Smooth muscle cell (in vitro differentiated cells): ENCODE measurements around the gene UPK1A. TPM values are rescaled to one million over a fixed set of nuclear protein-coding genes. Genes with fewer than 3 reads are reported as not detected.

ENCODE experiments used
- DNase-seq: peaks from one replicate; lab custom pipeline; 2025; ENCODE audit not compliant: unreplicated experiment; lab: John Stamatoyannopoulos, UW
- H2AFZ ChIP-seq: fragments of 200-600 bp; sonication (generic); 2 replicates; pipeline ENCODE4 v1.6.0; 2016; ENCODE audit warnings: antibody characterized with exemption, low read depth, mild to moderate bottlenecking
- H3F3A ChIP-seq: fragments of 200-600 bp; sonication (generic); 2 replicates; pipeline ENCODE4 v1.6.0; 2017; ENCODE audit warnings: antibody characterized with exemption, low read depth
- H3K27ac ChIP-seq: fragments of 200-600 bp; sonication (generic); 2 replicates; pipeline ENCODE4 v1.5.1; 2016; ENCODE audit warnings: low read depth, mild to moderate bottlenecking
- H3K27me3 ChIP-seq: fragments of 200-600 bp; sonication (generic); 2 replicates; pipeline ENCODE4 v1.6.1; 2016; ENCODE audit warnings: low read depth, mild to moderate bottlenecking
- H3K36me3 ChIP-seq: fragments of 200-600 bp; sonication (generic); 2 replicates; pipeline ENCODE4 v1.5.1; 2016; ENCODE audit warnings: low read depth
- H3K4me1 ChIP-seq: fragments of 200-600 bp; sonication (generic); 2 replicates; pipeline ENCODE4 v1.5.1; 2016; ENCODE audit warnings: low read depth
- H3K4me2 ChIP-seq: fragments of 200-600 bp; sonication (generic); 2 replicates; pipeline ENCODE4 v1.6.0; 2016; ENCODE audit warnings: mild to moderate bottlenecking
- H3K4me3 ChIP-seq: fragments of 200-600 bp; sonication (generic); 2 replicates; pipeline ENCODE4 v1.5.1; 2016; ENCODE audit warnings: mild to moderate bottlenecking
- H3K79me2 ChIP-seq: fragments of 200-600 bp; sonication (generic); 2 replicates; pipeline ENCODE4 v1.6.0; 2016; ENCODE audit warnings: low read depth, mild to moderate bottlenecking
- H3K9ac ChIP-seq: fragments of 200-600 bp; sonication (generic); 2 replicates; pipeline ENCODE4 v1.6.0; 2016; ENCODE audit warnings: low read depth
- H3K9me3 ChIP-seq: fragments of 200-600 bp; sonication (generic); replicated peaks from 2 replicates; pipeline ENCODE4 v1.5.1; 2016; ENCODE audit warnings: low read depth
- H4K20me1 ChIP-seq: fragments of 200-600 bp; sonication (generic); 2 replicates; pipeline ENCODE4 v1.6.0; 2016; ENCODE audit warnings: low read depth
- CTCF ChIP-seq: fragments of 200-600 bp; sonication (generic); IDR thresholded peaks from 2 replicates; pipeline ENCODE4 v1.5.1; 2017; ENCODE audit warnings: borderline replicate concordance, mild to moderate bottlenecking, antibody characterized with exemption; ENCODE audit not compliant: insufficient read depth, poor library complexity, severe bottlenecking
- WGBS: methylation state at CpG from one replicate; pipeline ENCODE4 v1.1.7; 2016; ENCODE audit warnings: low lambda C conversion rate; 5-methylcytosine and 5-hydroxymethylcytosine counted together
- polyA plus RNA-seq: library from polyadenylated mRNA; unstranded; fragments of >200 nt; fragmentation: Nextera tagmentation; extraction: Ambion mirVana; gene quantifications from 2 replicates; pipeline ENCODE4 v1.2.1, GENCODE V29; 2016
- total RNA-seq: library from RNA; depleted of rRNA; stranded (reverse); fragments of >200 nt; gene quantifications from 2 replicates; pipeline ENCODE4 v1.2.3, GENCODE V29; 2014

Gene UPK1A
- total and polyA plus RNA-seq, 2 experiments from 2014 or later = 1.0 to 4.2 TPM

- no peaks in the 10 kb centered on the region for H3K27me3 ChIP-seq
- no peaks in the 10 kb centered on the region for H3F3A ChIP-seq
- peaks cover 12% of the 10 kb centered on the region for H3K4me1 ChIP-seq
- TF ChIP-seq CTCF = no peak
- WGBS = under 1% methylated on average over 40 of the region's 109 CpGs
- H3K4me2 ChIP-seq = peak within 1 kb of the TSS; percentile 91
- peak within 1 kb of the TSS; percentile 71 for H3K27ac ChIP-seq
- H3K9ac ChIP-seq = peak within 1 kb of the TSS; percentile 69
- peaks cover 25% of the 10 kb centered on the region for H4K20me1 ChIP-seq
- H3K36me3 ChIP-seq = no peaks in the 10 kb centered on the region
- peak within 1 kb of the TSS; percentile 88 for H3K4me3 ChIP-seq
- H3K79me2 ChIP-seq = peaks cover 39% of the 10 kb centered on the region
- no peaks in the 10 kb centered on the region for H3K9me3 ChIP-seq
- H2AFZ ChIP-seq = peak within 1 kb of the TSS; percentile 88
- DNase-seq = peak; percentile 97
These were observed 51.5 kb downstream of the UPK1A start, which contains the start of gene KMT2B for GRCh38 chr19:35717665-35718344. TSS of gene KMT2B (plus strand) at chr19:35718003. CDS start at chr19:35718019, 16 bp downstream.

GRCh38 chr19:35718345-35719041 lies 52.2 kb downstream of the UPK1A start:
- peaks cover 12% of the 10 kb centered on the region for H3K4me1 ChIP-seq
- H3K27ac ChIP-seq = peak overlapping the region; percentile 71
- peak overlapping the region; percentile 86 for H3K4me2 ChIP-seq
- no peaks in the 10 kb centered on the region for H3F3A ChIP-seq
- 3% methylated on average over 26 of the region's 42 CpGs for WGBS
- H3K27me3 ChIP-seq = no peaks in the 10 kb centered on the region
- peak overlapping the region; percentile 88 for H3K4me3 ChIP-seq
- TF ChIP-seq CTCF = no peak
- DNase-seq = no peak
- H3K36me3 ChIP-seq = no peaks in the 10 kb centered on the region
- peak overlapping the region; percentile 69 for H3K9ac ChIP-seq
- H3K9me3 ChIP-seq = no peaks in the 10 kb centered on the region
- H4K20me1 ChIP-seq = peaks cover 25% of the 10 kb centered on the region
- H3K79me2 ChIP-seq = peaks cover 39% of the 10 kb centered on the region
- no peak overlapping the region for H2AFZ ChIP-seq

GRCh38 chr19:35719402-35720162 lies 53.3 kb downstream of the UPK1A start:
- Histone ChIP-seq H3K4me3 (peak overlapping the region; percentile 88), H4K20me1 (peaks cover 25% of the 10 kb centered on the region), H3K9ac (no peak overlapping the region), H3K27ac (no peak overlapping the region), H3K4me2 (peak overlapping the region; percentile 86), H3K9me3 (no peaks in the 10 kb centered on the region), H3K4me1 (peaks cover 12% of the 10 kb centered on the region), H2AFZ (no peak overlapping the region), H3F3A (no peaks in the 10 kb centered on the region), H3K27me3 (no peaks in the 10 kb centered on the region), H3K79me2 (peaks cover 39% of the 10 kb centered on the region), H3K36me3 (no peaks in the 10 kb centered on the region)
- DNase-seq = no peak
- WGBS = 92% methylated on average over 32 of the region's 32 CpGs
- TF ChIP-seq CTCF = no peak
